SK-N-DZ (cell line): ENCODE measurements around the gene LAMB4.
A peak's percentile ranks its signal among the peaks of the same experiment; 100 is the strongest.

ENCODE experiments used
- DNase-seq: peaks from one replicate; pipeline ENCODE4 v3.0.0-alpha.2; 2015; ENCODE audit warnings: low spot score

The LAMB4 gene

GRCh38 chr7:108142180-108142579 is 12.0 kb upstream of the LAMB4 start:
- no peak for DNase-seq

DNA sequence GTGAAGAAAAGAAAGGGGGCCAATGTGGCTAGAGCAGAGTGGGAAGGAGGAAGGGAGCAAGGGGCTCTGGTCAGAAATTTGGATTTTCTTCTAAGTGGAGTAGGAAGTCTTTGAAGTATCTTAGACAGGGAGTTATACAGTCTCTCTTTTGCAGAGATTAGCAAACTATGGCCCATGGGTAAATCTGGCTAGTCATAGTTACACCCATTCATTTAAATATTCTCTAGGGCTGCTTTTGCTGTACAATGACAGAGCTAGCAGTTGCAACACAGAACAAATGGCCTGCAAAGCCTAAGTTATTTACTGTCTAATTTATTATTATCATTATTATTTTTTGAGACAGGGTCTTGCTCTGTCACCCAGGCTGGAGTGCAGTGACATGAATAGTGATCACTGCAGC is 10.5 kb upstream of the LAMB4 start:
- no peak for DNase-seq

GRCh38 chr7:108138911-108139310 is 8.8 kb upstream of the LAMB4 start:
- no peak for DNase-seq

DNA sequence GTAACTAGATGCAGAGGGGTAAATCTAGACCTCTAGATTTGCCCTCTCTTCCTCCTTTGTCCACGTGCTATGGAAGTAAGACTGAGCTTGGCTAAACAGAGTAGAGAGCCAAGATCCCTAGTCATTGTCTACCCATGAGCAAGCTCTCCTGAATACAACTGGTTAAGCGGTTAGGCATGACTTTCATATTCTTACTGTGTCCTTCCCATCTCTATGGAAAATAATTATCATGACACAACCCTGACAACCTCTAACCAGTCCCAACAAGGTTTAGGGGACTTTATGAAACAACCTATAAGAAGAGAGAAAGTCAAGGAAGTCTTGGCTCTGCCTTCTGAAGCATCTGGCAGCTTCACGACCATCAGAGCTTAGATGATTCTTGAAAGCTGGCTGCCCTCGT is 7.8 kb upstream of the LAMB4 start:
- DNase-seq, result no peak

- DNase-seq, result no peak
Measured at GRCh38 chr7:108137040-108137439, 6.9 kb upstream of the LAMB4 start.

DNA sequence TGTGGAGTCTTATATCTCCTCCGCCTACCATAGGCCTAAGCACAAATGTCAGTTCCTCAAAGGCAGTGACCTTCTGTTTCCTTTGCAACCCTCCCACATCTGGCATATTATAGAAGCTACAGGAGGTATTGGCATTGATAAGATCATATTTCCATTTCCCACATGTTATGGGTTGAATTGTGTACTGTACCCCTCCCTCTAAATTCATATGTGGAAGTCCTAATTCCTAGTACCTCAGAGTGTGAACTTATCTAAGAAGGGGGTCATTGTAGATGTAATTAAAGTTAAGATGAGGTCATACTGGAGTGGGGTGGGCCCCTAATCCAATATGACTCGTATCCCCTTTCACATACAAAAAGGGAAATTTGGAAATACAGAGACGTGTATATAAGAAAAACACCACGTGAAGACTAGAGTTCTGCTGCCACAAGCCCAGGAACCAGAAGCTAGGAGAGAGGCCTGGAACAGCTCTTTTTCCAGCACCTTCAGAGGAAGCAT is 6.1 kb upstream of the LAMB4 start:
- DNase-seq, result no peak

DNA sequence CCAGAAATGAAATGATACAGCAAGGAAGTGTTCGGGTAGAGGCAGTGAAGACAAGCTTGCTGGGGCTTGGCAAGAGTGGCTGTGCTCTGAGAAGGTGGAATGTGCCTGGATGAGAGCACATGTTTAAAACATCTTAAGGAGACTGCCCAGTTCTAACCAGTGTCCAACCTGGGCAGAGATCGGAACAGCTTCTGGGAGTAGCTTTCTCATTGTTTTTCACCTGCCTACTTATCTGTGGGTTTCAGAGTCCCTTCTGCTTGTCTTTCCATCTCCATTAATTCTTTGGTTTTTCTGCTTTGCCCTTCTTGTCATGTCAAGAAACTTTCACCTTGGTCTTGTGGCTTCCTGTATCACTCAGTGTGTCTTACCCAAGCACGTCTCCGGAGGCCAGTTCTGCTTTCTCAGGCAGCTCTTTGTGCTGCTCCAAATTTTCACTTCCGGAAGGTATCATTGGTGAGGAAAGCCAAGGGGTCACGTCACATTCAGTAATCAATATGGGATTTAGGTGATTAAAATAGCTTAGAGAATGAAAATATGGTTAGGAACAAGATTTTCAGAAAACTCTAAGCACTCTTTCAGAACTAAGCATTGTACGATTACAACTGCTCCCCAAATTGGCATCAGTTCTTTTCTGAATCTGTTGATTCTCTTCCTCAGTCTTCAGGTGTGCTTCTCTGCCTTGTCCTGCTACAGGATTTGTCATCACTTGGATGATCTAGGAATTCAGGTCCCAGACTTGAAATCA is 5.5 kb upstream of the LAMB4 start:
- DNase-seq, result no peak

GRCh38 chr7:108134486-108134885 is 4.3 kb upstream of the LAMB4 start:
- no peak for DNase-seq

DNA sequence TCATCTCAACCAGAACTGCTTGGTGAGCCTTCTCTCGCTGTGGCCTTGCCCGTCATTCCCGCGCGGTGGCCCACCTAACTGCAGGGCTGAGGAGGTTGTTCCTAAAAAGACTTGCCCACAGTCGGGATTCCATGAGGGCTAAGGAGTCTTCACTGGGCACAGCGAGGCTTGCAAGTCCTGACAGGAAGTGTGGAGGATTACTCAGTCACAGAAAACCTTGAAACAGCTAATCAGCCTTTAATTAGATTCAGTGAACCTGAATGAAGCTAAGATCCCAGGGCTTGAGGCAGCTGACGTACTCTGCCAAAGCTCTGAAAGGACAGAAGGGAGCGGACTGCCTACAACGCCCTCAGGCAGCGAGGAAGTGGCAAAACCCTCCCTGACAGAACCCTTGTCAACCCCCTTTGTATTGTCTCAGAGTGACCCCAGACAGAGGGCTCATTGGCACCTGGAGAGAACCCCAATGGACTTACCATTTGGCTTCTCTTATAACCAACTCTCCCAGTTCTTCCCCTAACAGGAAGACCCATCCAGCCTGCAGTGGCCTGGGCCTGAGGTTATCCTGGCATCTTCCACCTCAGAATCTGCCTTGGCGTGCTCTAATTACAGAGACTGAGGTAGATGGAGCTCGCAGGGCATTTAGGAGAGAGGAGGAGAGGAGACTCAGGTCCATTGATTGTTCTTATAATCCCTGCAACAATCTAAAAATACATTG is 2.5 kb upstream of the LAMB4 start:
- DNase-seq, result peak; percentile 53

DNA sequence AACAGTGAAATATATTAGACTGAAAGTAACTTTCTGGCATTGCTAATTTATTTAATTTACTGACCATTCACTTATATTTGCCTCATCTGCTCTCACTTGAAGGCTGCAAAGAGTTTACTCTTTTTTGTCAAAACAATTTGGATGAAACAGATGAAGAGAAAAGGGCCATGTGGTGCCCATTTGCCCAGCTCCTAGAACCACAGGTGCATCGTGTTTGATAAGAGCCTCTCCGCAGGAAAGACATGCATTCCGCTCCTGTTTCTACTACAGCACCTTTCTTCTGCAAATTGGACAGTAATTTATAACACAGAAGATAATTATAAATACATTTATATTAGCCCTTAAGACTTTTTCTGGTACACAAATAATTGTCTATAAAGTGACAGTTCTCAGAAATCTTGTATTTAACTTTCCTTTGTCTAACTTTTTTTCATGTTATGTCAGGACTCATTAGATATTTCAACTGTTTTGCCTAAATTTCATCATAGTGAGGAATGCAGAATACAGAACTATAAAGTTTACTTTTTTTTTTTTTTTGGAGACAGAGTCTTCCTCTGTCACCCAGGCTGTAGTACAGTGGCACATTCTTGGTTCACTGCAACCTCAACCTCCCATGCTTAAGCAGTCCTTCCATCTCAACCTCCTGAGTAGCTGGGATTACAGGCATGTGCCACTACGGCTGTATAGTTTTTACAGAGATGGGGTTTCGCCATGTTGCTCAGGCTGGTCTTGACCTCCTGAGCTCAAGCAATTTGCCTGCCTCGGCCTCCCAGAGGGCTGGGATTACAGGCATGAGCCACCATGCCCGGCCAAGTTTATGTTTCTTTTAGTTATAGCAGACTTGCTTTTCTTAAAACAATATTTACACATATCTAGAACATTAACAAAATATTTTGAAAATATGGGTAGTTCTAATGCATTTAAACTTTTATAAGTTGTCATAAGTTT is 869 bp downstream of the LAMB4 start:
- DNase-seq, result no peak

DNA sequence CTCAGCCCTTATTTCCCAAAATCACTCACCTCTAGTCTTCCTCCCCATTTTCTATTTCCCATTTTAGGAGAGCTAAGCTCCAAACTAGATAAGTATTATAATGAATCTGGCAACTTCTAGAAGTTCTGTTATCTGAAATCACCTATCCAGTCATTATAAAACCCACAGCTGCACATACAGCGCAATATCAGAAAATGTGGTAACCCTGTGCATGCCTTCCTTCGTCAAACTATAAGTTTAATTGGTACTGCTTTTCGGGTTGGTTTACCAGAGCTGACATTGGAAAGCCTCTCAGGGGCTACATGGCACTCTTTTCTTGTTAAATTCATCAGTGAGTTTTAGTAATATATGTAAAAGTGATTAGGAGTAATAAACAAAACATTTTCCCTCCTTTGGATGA is 1.6 kb downstream of the LAMB4 start:
- DNase-seq, result no peak

DNA sequence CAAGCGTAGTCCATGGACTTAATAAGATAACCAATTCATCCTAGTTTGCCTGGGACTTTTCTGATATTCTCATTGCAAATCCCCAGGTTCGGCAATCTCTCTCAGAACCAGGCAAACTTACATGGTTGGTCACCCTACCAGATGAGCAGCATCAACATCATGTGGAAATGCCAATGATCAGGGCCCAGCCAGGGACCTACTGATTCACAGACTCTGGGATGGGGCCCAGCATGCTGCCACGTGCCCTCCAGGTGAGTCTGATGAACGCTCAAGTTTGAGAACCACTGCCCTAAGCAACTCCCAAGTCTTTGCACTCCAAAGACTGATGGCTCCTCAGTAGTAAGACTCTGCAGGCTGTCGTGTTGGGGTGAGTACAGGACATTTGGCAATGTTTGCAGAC is 2.7 kb downstream of the LAMB4 start:
- no peak for DNase-seq

DNA sequence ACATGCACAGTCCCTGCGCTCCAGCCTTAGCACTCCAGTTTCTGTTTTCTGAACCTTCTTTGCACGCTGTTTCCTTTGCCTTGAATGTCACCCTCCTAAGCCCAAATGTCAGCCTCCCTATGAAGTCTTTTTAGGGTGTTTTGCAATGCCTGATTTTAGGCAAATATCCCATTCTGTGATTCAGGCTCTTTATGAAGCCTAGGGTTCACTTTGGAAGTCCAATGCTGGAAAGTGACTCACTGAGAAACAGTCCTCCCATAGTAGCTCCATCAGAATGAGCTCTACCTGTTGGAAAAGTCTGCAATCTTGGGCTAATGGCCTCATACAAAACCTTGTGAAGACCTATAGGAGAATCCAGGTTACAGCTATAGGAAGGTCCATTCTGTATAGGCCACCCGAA is 5.3 kb downstream of the LAMB4 start:
- DNase-seq, result no peak

- DNase-seq, result no peak
Measured at GRCh38 chr7:108122181-108122580, 8.0 kb downstream of the LAMB4 start.

DNA sequence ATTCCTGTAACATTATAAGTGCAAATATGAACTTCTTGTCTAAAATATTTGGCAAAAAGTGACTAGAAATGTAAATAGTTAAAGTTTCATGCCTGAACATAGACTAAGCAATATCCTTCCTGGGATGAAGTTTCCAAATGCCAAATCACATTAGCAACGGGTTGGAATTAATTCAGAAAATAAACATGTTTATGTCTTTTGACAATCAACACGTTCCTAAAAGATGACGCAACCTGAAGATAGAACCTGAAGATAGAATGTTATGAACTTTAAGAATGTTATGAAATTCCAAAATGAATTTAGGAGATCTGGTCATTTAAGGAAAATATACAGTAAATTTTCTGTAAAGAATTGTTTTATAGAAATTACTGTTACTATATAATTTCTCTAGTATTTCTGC is 9.2 kb downstream of the LAMB4 start:
- no peak for DNase-seq

- DNase-seq, result no peak
Measured at GRCh38 chr7:108120196-108120595, 10.0 kb downstream of the LAMB4 start.

DNA sequence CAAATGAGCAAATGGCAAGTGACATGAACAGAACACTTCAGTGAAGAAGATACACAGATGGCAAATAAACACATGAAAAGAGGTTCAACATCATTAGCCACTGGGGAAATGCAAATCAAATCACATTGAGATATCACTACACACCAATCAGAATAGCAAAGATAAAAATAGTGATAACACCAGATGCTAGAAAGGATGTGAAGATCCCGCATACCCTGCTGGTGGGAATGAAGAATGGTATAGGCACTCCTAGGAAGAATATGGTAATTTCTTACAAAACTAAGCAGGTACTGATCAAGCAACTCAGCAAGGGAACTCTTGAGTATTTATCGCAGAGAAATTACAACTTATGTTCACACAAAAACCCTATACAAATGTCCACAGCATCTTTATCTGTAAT is 11.2 kb downstream of the LAMB4 start:
- DNase-seq, result peak; percentile 26

DNA sequence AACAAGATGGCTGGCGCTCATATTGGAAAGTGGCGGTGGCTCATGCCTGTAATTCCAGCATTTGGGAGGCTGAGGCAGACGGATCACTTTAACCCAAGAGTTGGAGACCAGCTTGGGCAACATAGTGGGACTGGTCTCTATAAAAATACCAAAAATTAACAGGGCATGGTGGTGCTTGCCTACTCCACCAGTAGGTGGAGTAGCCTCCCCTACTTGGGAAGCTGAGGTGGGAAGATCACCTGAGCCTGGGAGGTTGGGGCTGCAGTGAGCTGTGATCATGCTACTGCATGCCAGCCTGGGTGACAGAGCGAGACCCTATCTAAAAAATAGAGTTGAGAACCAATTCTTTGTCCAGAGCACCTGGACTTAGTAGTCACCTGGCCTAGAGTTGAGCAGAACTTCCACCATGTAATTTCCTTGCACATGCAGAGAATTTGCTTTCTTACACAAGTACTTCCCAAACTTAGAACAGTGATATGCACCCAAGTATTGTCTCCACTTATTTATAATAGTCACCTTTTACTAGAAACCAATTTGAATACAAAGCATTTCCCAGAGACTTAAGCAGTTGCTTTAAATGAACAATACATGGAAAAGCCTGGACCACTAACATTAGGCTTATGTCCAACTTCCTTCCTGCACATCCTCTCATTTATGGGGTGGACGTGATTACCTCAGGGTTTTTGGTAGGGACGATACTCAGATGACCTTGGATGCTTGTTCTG is 15.9 kb downstream of the LAMB4 start:
- DNase-seq, result peak; percentile 31

GRCh38 chr7:108112683-108113082 is 17.5 kb downstream of the LAMB4 start:
- DNase-seq, result no peak

DNA sequence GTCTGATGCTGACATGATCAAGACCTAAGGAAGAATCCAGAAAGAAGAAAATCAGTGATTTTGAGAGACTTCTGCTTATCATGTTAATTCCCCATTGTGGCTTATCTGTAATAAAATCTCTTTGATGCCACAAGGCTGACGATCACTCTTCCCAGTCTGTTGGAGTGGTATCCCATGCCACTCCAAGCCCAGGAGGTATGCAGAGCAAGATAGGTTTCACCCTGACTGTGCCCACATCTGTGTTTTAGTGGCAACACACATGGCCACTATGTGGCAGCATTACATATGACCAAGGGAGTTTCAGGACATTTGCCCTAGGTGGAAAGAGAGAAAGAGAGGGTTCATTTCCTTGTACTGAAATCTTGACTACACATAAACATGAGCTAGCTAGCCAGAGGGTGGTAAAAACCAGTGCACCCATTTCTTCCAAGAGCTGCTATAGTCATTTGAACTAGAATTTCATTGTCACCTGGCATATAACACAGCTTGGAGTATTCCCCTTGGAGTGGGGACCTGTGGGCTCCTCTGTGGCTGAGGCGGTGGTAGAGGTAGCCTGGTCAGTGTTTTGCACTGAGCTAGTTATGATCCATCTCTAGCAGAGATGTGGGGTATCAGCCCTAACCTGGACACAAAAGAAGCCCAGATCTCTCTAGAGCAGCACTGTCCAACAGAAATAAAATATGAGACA is 20.8 kb downstream of the LAMB4 start:
- peak; percentile 28 for DNase-seq

DNA sequence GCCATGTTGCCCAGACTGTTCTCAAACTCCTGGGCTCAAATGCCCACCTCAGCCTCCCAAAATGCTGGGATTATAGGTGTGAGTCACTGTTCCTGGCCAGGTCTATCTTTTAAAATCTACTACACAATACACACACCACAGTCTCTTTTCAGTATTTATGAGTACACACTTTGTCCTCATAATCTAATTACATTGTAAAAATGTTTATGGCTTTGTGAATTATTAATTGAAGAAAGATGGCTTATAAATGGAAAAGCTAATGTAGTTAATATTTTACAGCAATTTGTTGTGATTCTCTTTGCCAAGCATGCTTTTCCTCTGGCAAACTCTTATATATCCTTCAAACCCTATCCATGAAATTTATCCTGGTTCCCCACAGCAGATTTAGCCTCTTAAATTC is 22.0 kb downstream of the LAMB4 start:
- DNase-seq, result no peak
